ENCODE results near the gene MALRD1.

GRCh38 chr10:19772972-19773371, 724.4 kb downstream of the MALRD1 start:
- TF ChIP-seq, protein P1, sequence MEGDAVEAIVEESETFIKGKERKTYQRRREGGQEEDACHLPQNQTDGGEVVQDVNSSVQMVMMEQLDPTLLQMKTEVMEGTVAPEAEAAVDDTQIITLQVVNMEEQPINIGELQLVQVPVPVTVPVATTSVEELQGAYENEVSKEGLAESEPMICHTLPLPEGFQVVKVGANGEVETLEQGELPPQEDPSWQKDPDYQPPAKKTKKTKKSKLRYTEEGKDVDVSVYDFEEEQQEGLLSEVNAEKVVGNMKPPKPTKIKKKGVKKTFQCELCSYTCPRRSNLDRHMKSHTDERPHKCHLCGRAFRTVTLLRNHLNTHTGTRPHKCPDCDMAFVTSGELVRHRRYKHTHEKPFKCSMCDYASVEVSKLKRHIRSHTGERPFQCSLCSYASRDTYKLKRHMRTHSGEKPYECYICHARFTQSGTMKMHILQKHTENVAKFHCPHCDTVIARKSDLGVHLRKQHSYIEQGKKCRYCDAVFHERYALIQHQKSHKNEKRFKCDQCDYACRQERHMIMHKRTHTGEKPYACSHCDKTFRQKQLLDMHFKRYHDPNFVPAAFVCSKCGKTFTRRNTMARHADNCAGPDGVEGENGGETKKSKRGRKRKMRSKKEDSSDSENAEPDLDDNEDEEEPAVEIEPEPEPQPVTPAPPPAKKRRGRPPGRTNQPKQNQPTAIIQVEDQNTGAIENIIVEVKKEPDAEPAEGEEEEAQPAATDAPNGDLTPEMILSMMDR (IDR thresholded peaks at IDR 0.05) = no peak
- TF ChIP-seq EZH2 (IDR thresholded peaks at IDR 0.05) (no peak), EZH2phosphoT487 (IDR thresholded peaks at IDR 0.05) (no peak)

Measured in neural progenitor cell (in vitro differentiated cells).